ENCODE measurements around the gene RAD52.

GRCh38 chr12:916240-916639 is 33.3 kb downstream of the RAD52 start:
- TF ChIP-seq CTCF (IDR thresholded peaks at IDR 0.05) = no peak
- no peak for TF ChIP-seq PBX3 (IDR thresholded peaks at IDR 0.05)
